Stimulated activated CD4-positive, alpha-beta T cell treated with anti-CD3 and anti-CD28 coated beads, Interleukin-2, amount 100 ng/mL, for 24 hours (primary cell): ENCODE data around the gene PRKCD.

Experiments used
- DNase-seq, 2 donors: peaks; one replicate each; pipeline ENCODE4 v3.0.0-alpha.2; 2020

The PRKCD gene

DNA sequence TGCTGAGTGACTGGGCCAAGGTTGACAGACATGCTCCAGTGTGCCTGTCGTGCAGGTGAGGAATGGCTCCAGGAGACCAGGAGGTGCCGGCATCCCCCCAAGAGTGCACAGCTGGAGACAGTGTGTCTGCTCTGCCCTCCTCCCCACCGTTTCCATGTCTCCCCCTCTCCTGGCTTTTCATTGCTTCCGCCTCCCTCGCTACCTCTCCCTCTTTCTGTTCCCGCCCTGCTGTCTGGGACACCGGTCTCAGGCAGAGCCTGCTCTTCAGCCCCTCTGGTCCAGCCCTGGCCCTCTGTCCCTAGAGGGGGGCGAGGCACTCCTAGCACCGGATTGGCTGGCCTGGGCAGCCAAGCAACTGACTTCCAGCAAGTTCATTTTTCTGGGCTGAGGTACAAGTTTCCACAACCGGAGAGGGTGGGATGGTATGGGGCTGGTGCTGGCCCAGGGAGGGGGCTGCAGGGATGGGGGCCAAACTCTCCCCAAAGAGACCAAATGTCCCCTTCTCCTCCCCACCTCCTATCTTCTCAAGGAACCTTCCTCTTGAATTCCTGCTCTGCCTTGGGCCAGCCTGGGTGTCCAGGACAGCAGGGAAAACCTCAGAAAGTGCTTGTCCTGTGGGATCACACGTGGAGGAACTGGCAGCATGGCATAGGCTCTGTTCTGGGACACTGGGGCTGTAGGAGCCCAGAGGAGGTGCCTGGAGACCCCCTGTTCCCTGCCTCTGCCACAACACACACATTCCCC, 32.6 kb downstream of the PRKCD start:
- no peak for DNase-seq

DNA sequence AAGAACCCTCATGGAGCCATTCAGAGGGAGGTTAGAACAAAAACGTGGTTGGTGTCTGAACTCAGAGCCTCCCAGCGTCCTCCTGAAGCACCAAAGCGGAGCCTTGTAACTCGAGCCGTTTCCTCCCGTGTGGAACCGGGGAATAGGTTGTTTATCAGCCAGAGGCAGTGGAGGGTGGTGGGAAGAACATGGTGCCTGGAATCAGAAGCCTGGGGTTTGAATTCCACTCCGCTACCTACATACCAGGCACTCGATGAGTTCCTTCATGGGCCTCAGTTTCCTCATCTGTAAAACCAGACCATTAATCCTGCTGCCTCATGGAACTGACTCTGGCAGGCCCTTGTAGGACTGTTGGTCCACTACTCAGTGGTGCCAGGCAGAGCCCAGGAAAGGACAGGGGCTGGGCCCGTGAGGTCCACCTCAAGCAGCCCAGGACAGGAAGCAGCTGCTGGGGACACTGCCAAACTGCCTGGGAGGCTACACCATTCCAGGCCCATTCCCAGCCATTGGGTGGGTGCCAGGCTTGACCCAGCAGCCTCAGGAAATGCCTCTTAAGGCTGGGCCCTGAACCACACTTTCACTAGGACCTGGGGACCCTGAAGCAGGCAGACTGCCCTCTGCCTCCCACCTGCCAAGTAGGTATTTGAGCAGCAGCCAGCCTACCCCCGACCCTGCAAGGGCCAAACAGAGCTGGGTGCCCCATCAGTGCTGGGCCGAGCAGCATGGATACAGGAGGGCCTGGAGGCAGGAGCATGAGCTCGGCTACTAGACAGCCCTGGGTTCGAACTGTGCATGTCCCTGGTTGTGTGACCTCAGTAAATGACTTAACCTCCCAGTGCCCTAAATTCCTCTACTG, 33.4 kb downstream of the PRKCD start:
- no peak for DNase-seq

DNA sequence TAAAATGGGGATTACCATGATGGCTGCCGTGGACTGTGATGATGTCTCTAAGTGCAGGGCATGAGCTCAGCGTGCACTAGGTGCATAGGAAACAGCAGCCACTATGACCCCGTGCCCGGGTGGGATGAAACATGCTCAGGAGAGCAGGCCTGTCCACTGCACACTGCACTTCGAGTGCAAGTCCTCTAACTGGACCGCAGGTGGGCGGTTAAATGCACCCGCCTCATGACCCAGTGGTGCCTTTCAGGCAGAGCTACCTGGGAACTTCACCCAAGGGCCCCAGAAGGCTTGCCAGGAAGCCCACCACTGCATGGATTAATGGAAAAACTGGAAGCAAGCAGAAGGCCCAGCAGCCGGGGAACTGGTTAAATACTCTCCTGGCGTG, 34.0 kb downstream of the PRKCD start:
- no peak for DNase-seq

DNA sequence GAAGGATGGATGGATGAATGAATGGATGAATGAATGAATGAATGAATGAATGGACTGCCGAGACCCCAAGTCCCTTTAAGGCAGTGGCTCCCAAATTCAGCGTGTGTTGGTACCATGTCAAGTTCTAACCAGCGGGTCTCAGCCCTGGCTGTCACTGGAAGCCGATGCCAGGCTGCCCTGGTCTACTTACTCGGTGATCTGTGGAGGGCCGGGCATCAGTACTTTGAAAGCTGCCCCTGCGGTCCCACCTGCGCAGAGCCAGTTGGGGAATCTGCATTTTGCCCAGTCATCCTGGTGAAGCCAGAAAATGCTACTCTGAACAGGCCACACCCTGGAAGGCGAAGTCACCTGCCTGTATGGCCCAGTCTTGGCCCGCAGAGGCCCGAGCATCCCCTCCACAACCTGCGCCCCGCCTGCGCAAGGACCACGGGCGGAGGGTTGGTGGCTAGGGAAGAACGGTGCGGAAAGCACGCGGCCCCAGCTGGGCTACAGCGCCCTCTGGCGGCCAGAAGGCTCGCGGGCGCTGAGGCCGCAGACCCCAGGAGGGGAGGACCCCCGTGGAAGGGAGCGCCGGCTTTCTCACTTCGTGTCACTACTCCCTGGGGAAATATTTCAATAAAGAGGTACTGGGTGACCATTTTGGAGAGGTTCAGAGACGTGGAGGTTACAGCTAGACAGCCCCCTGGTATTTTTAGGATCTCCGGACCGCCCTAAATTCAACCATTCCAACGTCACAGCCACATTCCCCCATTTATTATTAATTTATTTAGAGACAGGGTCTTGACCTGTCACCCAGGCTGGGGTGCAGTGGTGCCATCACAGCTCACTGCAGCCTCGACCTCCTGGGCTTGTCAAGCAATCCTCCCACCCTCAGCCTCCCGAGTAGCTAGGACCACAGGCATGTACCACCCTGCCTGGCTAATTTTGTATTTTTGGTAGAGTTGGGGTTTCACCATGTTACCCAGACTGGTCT, 34.9 kb downstream of the PRKCD start:
- peak; percentile 66 to 72 for DNase-seq

DNA sequence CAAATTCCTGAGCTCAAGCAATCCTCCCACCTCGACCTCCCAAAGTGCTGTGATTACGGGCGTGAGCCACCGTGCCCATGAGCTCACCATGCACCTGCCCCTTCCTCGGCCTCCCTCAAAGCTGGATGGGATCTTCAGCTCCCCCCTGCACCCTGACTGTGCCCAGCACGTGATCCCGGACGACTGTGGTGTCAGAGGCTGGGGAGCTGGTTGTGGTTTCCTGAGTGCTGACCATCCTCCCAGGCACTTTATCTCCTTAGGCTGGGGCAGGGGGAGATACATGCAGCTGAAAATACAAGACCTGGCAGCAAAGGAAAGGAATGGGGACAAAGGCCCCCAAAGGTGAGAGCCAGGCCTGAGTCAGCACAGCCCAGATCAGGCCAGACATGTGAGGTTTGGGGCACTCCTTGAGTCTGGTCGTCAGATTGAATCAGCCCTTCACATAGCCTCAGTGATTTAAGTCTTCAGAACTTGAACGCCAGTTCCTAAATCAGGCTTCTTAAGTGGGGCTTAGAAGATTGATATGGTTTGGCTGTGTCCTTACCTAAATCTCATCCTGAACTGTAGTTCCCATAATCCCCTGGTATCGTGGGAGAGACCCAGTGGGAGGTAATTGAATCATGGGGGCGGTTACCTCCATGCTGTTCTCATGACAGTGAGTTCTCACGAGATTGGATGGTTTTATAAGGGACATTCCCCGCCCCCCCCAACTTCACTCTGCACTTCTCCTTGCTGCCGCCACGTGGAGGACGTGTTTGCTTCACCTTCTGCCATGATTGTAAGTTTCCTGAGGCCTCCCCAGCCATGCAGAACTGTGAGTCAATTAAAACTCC, 35.8 kb downstream of the PRKCD start:
- DNase-seq = peak; percentile 46 to 52

DNA sequence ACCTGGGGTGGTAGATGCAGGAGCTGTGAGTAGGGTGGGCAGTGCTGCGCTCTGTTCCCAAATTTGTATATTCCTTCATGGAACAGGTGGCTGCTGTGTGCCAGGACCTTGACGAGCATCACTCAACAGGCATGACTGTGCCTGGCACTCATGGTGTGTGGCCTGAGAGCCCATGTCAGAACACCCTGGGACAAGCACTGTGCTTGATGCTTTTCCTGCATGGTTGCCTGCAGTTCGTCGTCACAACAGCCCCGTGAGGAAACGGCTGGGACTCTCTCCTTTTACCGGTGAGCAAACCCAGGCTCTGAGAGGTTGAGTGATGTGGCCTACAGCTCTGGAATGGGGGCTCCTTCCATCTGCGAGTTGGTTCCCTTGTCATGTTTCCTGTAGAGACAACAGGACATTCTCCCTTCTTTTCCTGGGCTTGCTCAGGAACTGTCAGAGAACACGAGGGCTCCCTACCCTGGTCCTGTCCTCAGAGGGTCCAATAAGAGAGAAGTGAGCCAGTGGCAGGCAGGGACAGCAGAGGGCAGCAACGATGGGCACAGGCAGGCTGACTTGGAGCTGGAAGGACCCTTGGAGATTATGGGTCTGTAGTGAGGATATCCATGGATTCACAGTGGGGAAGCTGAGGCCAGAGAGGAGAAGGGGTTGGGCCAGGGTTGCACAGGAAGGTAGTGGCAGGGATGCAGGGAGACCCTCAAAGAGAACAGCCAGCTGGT, 37.4 kb downstream of the PRKCD start:
- no peak for DNase-seq

DNA sequence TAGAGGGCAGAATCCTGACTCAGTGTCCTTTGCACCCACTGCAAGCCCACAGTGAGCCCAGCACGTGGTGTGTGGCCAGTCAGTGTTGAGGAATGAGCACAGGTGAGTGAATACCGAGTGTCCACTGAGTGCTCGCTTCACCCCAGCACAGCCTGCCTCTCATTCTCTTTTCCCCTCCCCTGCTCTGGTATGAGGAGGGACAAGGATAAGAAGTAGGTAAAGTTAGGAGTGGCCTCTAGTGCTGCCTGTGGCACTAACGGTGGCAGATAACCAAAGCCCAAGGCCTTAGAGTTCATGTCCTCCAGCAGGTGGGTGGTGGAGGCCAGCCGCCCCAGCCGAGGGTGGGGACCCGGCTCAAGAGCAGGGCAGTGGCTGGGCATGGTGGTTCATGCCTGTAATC, 38.0 kb downstream of the PRKCD start:
- DNase-seq = no peak

DNA sequence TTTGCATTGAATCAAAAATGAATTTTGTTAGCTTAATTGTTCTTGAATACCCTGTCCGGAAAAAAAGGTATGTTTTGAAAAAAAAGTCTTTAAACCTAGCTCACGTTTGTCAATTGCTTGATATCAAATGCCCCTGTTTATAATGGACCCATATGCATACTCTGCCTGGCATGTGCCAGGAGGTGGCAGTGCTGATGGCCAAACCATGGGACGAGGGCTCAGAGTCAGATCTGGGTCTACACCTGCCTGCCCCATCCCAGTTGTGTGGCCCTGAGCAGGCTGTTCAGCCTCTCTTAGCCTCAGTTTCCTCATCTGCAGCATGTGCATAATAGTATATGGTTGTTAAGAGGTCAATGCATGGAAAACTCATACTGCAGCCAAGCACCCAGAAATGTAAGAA, 38.8 kb downstream of the PRKCD start:
- DNase-seq = no peak

DNA sequence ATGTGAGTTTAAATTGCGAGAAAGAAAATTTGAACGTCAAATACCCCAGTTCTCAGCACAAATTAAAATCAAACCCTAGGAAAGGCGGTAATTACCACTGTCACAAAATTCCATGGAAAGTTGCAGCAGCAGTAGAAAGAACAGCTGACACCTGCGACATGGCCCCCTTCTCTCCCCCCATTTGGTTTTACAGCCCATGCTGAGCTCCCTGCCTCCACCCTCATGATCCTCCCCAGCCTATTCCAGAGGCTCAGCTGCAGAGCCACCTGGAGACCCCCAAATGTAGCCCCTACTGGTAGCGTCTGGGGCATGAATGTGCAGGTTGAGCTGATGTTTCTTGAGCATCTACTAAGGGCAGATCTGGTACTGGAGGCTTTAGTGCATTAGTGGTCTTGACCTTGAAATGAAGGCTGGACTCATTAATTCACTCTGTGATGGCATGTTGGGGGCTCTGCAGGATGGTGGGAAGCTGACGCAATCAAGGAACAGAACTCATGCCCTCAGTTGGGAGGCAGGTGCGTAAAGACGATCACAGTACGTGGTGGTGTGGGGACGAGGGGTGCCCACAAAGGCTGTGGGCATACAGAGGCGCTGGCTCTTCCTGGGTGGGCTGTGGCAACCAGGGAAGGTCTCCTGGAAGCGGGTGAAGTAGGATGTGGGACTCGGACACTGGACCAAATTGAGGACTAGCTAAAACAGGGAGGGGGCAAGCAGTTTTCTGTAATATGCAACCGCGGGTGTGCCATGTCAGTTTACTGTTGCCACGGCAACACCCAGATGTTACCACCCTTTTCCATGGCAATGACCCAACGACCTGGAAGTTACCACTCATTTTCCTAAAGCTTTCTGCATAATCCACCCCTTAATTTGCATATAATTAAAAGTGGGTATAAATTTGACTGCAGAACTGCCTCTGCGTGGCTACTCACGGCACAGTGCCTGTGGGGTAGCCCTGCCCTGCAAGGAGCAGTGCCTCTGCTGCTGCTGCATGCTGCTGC, 39.8 kb downstream of the PRKCD start:
- DNase-seq = no peak

DNA sequence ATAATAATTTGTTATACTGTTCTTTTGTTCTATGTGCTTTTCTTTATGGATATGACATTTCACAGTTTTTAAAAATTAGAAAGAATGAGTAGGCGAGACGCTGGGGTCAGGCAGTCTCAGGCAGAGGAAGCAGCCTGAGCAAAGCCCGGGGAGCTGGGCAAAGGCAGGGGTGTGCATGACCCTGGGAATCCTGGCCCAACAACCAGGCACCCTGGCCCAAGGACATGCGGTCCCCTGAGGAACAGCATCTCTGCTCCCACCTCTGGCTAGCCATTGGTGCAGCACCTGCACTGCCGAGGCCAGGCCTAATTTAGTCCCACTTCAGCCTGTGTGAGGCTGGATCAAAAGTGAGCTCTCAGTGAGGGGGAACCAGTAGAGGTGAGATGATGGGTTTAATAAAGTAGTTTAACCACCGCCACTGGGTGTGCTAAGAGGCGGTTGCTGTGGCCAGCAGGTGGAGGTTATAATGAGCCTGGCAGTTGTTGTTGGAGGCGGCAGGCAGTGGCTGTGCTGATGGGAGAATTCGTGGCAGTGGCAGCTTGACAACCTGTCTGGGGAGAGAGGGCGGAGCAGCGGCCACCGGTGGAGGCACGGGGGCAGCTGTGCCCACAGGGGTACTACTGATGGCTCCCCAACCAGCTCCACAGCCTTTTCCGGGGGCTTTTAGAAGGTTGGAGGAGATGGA, 41.5 kb downstream of the PRKCD start:
- no peak for DNase-seq

DNA sequence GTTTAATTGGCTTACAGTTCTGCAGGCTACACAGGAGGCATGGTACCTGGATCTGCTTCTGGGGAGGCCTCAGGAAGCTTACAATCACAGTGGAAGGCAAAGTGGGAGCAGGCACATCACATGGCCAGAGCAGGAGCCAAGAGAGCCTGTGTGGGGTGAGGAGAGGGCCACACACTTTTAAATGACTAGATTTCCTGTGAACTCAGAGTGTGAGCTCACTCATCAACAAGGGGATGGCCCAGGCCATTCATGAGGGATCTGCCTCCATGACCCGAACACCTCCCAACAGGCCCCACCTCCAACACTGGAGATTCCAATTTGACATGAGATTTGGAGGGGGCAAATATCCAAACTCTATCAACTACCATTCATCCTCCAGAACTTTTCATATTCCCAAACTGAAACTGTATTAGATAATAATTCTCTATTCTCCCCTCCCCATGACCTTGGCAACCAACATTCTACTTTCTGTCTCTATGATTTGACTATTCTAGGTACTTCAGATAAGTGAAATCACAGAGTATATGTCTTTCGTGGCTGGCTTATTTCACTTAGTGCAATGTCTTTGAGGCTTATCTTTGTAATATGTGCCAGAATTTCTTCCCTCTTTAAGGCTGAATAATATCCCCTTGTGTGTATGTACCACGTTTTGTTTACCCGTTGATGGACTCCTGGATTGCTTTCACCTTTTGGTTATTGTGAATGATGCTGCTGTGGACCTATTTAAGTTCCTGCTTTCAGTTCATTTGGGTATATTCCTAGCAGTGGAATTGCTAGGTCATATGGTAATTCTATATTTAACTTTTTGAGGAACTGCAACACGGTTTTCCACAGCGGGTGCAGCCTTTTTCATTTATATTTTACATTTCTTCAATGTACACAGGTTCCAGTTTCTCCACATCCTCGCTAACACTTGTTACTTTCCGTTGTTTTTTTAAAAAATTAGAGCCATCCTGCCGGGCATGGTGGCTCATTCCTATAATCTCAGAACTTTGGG, 51.0 kb downstream of the PRKCD start:
- no peak for DNase-seq

DNA sequence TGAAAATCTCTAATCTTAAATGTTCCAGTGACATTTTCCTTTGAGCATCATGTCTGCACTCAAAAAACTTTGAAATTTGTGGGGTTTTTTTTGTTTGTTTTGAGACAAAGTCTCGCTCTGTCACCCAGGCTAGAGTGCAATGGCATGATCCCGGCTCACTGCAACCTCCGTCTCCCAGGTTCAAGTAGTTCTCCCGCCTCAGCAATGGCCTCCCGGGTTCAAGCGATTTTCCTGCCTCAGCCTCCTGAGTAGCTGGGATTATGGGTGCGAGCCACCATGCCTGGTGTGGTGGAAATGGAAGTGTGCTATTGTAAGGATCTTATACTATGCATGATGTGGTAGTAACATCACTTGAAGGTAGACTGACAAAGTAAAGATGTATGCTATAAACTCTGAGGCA, 52.3 kb downstream of the PRKCD start:
- no peak for DNase-seq

DNA sequence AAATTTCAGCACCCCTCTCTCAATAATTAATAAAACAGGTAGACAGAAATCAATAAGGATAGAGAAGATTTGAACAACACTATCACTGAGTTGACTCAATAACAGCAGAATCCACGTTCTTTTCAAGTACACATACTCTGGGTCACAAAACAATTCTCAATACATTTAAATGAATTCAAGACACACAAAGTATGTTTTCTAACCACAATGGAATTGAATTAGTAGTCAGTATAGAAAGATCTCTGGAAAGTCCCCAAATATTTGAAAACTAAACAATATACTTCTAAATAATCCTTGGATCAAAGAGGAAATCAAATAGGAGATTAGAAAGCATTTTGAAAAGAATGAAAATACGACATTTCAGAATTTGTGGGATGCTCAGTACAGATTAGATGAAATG, 54.8 kb downstream of the PRKCD start:
- DNase-seq = no peak

DNA sequence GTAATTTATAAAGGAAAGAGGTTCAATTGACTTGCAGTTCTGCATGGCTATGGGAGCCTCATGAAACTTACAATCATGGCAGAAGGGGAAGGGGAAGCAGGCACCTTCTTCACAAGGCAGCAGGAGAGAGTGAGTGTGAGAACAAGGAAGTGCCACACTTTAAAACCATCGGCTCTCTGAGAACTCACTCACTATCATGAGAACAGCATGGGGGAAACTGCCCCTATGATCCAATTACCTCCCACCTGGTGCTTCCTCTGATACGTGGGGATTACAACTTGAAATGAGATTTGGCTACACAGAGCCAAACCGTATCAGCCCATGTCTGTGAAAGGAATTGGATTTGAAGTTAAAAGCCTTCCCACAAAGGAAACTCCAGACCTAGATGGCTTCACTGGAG, 55.7 kb downstream of the PRKCD start:
- DNase-seq = no peak

DNA sequence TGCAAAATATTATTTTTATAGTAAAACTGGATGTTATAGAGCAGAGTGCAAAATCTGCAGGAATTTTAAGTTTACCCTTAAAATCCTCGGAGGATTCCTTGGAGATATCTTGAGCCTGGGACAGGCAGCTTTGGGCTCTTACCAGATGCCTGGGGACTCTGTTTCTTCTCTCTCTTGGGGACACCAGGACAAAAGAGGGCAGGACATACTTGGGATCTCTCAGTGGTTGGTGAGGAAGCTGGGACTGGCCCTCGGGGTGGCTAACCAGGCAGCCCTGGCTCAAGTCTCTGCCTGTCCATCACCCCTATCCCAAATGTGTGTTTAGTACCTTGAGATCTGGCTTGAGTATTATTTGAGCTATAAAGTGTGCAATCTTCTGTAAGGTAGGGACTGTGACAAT, 56.2 kb downstream of the PRKCD start:
- DNase-seq = no peak

DNA sequence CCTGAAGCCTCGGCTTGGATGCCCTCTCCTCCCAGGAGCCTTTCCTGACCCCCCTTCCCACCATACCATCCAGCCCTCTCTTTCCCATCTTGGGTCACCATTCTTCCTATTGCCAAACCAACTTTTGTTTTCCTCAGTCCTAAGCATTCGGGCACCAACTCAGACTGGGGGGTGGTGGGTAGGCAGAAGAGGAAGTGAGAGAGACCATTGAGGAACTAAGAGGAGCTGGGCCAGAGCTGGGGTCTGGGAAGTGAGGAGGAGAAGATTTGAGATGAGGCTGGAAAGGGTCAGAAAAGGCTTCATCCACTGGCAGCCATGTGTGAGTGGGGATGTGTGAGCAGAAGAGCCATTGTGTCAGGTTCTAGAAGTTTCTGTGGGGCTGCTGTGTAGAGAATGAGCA, 57.1 kb downstream of the PRKCD start:
- DNase-seq = no peak

DNA sequence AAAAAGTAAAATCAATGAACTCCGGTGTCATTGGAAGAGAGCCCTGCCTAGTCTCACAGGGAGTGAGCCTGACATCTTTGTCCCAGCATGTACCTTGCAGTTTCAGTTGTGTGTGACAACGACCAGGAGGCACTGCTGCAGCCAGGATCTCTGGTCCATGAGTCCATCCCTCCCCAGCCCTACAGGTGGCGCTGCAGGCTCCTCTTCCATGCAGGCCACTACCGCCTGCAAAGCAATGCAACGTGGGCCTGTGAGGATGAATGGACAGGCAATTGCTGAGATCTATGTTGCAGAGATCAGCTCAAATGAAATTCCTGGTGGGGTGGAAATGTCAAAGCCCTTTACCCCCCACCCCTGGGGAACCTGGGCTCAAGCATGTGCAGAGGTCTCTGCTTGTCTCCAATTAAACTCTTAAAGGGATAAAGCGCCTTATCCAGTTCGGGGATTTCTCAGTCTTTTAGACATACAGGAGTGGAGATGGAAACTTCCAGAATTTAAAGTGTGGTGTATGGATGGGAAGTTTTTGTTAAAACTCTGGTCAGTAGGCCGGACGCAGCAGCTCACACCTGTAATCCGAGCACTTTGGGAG, 59.0 kb downstream of the PRKCD start:
- peak; percentile 83 to 89 for DNase-seq

DNA sequence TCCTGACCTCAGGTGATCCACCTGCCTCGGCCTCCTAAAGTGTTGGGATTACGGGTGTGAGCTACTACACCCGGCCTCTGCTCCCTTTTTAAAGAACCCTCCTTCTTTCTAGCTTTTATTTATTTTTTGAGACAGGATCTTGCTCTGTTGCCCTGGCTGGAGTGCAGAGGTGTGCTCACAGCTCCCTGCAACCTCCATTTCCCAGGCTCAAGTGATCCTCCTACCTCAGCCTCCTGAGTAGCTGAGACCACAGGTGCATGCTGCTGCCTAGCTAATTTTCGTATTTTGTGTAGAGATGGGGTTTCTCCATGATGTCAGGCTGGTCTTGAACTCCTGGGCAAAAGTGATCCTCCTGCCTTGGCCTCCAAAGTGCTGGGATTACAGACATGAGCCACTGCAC, 60.3 kb downstream of the PRKCD start:
- DNase-seq = no peak
